GM19238 (cell line): ENCODE data around the gene HDAC1.
"Not testable (repeated sequence)": the region's sequence is repeated elsewhere in the genome, so short reads cannot be mapped to it uniquely, and the experiment has no call there.

Source experiments
- DNase-seq: peaks from one replicate; pipeline ENCODE4 v3.0.0; 2011; ENCODE audit warnings: low spot score; ENCODE audit not compliant: insufficient read length

The HDAC1 gene

DNA sequence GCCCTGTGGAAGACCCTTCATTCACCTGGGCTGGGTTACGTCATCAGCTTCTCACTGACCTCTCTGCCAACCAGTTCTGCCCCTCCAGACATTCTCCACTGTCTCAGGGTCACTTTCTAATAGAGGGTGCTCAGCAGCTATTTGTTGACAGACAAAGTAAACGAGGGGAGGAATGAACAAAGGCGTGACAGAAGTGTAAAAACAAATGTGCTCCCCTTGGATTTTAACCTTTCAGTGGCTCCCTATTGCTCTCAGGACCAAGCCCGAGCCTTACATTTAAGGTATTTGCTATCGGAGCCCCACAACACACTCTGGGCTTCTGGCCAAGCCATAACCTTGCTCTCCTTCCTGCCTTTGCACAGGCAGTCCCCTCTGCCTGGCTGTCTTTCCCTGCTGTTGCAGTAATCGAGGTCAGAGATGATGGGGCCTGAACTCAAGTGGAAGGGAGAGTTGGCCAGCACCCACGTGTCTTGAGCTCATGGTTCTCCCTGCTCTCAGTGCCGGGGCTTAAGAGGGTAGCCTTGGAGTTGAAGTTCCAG, 53.5 kb downstream of the HDAC1 start:
- no peak for DNase-seq

DNA sequence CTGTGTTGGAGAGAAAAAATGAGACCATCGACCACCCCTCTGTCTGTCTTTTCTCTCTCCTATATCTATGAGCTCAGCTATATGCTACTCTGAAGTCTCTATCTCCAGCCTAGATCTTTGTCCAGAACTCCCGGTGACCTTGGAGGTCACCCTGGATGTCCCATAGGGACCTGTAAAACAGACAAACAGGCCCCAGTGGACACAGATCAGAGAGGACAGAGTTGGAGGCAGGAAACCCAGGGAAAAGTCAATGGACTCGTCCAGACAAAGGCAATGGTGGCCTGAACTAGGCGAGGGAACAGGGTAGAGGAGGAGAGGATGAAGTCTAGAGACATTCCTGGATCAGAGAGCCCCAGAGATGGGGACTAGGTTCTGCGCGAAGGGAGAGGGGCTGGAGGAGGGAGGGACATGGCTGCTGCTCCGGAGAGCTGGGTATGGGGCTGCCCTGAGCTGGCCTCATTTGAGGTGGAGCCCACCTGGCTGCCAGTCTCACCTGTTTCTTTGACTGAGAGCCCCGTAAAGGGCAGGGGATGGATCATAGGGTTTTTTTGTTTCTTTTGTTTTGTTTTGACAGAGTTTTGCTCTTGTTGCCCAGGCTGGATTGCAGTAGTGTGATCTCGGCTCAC, 54.8 kb downstream of the HDAC1 start:
- no peak for DNase-seq

DNA sequence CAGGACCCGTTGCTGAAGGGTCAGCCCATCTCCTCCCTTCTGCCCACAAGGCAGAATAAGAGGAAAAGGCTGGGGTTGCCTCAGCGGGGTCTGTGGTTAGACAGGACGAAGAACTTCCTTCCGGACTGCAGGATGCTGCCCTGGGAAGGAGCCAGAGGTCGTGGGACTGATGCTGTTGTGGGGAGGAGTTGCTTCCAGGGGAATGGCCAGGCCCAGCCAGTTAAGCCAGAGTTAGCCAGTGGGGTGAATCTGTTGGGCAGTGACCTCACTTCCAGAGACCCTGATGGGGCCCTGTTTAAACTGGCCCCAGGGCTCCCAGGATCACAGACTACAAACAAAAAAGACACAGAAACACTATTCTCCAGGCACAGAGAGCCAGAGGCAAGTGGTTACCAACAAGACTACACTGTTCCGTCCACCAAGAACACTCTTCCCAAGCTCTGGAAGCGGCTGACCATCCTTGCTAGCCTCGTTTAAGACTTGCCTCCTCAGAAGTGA, 57.4 kb downstream of the HDAC1 start:
- DNase-seq = no peak

DNA sequence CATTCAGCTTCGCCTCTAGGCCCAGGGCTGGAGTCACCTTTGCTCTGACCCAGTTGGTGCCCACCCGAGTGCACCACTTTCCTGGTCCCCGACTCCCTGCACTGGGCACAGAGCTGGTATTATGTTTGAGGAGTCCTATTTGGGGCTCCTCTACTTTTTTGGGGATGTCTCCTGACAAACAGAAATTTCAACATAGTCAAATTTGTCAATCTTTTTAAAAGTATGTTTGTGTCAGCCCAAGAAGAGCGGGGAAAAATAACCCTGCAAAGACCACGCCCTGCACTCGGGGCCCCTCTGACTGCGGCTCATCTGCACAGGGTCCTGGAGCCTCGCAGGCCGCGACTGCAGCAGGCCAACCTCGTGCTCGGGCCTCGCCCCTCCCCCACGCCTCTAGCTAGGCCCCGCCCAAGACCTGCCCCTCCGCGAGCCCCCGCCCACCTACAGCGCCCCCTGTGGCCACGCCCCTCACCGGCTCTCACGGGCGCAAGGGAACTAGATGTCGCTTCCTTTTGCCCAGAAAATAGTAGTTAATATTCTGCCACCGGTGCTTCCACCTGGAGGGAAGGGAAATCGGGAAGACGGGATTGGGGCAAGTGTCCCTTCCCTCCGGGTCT, 59.0 kb downstream of the HDAC1 start:
- peak; percentile 74 for DNase-seq

DNA sequence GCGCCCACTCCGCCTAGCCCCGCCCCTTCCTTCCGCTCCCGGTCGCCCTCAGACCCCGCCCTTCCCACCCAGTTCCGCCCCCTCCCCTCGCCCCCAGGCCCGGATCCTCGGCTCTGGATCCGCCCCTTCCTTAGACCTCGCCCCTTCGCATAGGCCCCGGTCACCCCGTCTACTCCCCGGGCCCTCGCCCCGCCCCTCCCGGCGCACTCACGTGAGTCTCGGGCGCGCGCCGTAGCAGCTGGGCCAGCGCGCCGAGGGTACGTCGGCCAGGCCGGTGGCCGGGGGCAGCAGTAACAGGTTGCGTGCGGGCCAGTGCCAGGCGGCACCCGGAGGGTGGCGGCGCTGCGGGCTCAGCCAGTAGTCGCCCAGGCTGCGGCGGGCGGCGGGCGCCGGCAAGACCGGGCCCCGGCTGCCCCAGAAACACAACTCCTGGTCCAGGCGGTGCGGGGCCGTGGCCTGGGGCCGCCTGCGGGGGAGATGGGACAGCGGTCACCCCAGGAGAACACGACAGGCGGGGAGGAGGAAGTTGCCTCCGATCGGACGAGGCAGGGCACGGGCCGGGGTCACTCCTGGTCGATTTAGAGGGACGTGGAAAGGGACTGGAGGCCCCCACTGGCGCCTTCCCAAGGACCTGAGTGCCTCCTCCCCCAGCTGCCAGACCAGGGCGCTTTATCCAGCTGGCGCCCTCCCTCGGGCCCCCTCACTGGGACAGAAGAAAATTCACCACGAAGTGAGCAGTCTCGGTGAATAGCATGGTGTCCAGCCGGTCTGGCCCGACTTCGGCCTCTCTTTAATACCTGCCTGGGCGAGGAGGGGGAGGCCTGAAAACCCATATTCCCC, 59.7 kb downstream of the HDAC1 start:
- peak; percentile 96 for DNase-seq

DNA sequence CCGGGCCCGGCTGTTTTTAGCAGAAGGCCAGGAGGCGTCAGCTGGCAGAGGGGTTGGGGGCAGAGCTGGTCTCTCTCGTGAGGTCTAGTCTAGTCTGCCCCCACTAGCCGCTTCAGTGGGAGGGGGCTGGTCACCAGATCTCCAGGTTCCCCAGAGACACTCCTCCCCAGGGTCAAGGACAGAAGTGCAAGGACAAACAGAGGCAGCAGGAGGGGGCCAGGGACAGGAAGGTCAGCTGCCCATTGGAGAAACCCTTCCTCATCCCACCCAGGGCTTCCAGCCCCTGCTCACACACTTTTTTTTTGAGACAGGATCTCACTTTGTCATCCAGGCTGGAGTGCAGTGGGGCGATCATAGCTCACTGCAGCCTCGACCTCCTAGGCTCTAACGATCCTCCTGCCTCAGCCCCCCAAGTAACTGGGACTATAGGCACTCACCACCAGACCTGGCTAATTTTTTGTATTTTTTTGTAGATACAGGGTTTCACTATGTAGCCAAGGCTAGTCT, 60.4 kb downstream of the HDAC1 start:
- no peak for DNase-seq

DNA sequence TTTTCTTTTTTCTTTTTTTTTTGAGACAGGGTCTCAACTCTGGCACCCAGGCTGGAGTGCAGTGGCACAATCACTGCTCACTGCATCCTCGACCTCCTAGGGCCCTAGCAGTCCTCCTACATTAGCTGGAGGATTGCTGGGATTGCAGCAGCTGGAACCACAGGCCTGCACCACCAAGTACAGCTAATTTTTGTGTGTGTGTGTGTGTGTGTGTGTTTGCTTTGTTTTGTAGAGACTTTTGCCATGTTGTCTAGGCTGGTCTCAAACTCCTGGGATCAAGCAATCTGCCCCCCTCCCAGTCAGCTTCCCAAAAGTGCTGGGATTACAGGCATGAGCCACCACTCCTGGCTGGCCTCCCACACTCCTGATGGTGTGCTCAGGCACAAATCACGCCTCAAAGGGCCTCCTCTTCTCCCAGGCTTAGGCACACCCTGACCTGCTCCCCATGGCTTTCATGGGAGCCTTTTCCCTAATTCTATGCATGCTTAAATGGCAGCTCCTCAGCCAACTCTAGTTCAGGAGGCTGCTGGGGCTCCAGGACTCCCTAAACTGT, 61.0 kb downstream of the HDAC1 start:
- DNase-seq = no peak

DNA sequence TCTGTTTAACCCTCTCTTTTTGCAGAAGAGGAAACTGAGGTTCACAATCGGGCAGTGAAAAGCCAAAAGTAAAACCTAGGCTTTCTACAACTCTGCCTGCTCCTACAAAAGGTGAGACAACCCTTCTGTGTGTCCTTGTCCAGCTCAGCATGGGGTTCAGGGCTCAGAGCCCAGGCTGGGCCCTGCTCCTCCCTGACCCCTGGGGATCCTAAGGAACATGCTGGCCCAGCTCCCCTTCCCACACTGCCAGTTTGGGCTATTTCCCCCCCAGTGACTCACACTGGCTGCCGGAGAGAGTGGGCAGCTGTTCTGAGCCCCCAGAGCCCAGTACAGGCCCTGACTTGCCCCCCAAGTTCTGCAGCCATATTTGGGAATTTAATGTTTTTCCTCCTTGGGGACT, 61.5 kb downstream of the HDAC1 start:
- DNase-seq = no peak

DNA sequence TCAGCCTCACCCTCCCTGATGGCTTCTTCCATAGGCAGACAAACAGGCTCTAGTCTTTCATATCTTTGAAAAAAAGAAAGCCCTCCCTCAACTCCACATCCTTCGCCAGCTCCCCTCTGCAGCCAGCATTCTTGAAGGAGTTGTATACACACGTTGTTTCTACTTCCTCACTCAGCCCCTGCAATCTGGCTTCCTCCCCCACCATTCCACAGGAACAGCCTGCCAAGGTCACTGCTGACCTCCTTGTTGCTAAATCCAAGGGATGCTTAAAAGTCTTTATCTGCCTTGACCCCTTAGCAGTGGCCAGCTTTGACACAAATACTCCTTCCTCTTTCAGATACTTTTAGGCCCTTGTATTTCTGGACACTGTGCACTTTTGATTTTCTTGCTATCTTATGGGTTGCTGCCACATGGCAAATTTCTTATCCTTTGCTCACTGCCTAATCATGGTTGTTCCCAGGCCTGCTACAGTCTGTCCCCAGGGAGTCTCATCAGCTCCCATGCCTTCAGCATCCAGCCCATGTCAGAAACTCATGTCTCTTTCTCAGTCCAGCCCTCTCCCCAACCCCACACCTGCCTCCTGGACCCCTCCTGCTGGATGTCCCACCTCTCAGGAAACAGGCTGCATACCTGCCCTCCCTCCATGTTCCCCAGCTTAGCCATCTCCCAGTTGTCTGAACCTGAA, 62.1 kb downstream of the HDAC1 start:
- no peak for DNase-seq

DNA sequence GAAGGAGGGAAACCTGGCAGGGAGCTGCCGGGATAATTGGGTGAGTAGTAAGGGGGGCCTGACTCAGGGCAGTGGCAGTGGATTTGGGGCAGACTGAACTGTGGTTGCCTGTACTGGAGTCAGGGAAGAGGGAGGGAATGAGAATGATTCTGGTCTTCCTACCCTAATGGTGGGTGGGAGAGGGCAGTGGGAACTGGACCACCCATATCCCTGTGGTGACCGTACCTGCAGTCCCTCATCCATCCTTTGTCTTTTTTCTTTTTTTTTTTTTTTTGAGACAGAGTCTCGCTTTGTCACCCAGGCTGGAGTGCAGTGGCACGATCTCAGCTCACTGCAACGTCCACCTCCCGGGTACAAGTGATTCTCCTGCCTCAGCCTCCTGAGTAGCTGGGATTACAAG, 63.9 kb downstream of the HDAC1 start:
- DNase-seq = not testable (repeated sequence)

DNA sequence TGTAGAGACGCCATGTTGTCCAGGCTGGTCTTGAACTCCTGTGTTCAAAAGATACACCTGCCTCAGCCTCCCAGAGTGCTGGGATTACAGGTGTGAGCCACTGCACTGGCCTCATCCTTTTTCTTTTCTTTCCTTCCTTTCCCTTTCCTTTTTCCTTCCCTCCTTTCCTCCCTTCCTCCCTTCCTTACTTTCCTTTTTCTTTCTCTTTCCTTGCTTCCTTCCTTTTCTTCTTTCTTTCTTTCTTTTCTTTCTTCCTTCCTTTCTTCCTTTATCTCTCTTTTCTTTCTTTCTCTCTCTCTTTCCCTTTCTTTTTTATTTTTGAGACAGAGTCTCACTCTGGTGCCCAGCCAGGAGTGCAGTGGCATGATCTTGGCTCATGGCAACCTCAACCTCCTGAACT, 64.6 kb downstream of the HDAC1 start:
- no peak for DNase-seq

DNA sequence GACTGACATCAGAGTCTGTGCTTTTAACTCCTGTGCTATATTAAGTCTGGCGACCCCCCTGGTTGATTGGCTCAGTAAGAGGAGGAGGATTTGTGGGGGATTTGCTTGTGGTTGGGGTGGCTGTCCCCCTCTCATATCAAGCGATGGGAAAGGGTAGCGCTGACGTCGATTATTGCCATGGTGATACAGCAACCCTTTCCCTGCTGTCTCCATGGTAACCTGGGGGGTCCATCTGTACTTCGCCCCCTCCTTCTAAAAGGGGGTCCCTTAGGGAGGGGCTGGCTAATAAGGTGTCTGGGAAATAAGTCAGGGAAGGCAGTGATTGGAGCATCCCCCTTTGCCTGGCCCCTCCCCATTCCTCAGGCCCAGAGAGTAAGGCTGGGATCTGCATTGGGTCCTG, 65.7 kb downstream of the HDAC1 start:
- DNase-seq = no peak

DNA sequence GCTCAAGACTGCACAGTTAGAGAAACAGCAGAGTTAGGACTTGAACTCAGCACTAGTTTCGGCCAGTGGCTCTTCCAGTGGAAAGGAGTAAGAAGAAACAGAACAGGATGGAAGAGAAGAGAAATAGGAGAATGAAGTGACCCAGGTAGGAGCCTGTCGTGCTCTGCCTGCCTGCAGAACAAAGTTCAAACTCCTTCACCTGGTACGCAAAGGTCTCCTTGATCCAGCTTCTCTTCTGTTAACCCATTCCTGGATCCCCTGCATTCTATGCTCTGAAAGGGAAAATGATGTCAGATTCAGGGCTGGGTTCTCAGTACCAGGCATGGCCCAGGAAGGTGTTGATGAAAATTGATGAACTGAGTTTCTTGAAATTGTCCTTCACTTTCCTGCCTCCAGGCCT, 66.6 kb downstream of the HDAC1 start:
- no peak for DNase-seq

DNA sequence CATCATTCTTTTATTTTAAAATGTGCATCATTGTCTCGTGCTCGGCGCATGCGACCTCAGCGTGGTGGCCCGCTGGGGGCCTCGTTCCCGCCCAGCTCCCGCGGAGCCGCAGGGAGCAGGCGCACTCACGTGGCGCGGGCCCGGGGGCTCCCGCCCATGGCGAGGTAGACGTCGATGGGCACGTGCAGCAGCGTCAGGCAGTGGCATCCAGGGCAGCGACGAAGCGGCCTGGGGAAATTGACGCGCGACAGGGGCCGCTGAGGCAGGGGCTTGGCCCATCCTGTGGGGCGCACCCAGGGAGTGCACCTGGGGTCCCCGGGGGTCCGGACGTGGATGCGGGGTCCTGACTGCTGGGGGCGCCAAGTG, 69.4 kb downstream of the HDAC1 start:
- no peak for DNase-seq

DNA sequence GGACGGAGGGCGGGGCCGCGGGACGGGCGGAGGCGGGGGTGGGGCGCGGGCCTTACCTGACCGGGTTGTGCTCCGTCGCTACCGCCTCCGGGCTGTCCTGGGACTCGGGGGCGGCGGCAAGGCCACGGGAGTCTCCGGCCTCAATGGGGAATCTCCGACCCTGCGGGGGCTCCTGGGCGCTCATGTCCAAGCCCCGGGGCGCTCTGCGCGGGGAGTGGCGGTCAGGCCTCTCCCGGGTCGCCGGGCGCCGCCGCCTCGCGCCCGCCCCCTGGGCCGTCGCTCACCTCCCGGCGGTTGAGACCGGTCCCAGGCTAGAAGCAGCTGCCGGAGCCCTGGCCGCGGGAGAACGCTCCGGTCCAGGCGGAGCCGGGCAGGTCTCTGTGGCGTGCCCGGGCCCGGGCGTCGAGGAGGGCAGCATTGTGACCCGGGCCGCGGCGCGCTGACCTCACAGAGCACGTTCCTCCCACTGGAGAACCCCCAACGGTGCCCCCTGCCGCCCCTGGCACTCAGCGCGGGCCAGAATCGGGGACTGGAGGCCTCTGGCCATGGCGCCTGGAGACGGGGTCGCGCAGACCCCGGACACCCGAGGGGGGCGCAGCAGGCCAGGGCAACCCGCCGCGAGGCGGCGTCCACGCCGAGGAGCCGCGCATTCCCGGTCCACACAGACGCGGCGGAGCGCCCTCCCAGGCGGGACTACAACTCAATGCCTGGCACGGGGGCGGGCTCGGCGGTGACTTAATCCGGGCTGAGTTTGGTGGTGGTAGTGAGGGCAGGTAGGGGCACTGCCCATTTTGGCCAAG, 70.0 kb downstream of the HDAC1 start:
- DNase-seq = no peak

DNA sequence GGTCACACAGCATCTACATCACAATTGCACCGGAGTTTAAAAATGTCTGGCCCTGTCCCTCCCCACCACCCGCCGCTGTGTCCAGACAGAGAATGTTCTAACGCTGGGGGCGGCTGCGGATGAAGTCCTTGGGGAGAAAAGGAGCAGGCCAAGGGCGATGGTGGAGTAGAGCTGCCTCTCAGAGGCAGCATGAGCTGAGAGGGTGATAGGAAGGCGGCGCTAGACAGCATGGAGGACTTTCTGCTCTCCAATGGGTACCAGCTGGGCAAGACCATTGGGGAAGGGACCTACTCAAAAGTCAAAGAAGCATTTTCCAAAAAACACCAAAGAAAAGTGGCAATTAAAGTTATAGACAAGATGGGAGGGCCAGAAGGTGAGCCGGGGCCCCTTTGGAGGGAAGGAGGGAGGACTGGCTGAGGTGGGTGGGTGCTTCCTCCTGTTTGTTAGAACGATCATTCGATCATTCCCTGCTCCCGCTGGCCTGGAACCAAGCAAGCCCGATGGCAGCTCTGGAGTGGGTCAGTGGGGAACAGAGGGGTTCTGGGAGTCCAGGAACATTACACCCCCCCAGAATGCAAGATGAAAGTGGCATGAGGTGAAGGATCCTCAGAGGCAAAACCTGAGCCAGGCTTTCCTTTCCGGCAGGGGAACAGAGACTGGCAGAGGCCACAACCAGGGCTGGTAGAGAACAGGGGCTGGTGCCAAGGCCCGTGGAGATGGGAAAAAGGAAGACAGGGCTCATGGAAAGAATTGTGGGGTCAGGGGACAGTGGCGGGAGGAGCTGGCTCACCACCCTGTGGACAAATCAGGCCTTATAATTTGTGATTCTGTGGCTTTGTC, 70.8 kb downstream of the HDAC1 start, which contains the start of the genes FAM229A and TSSK3:
TSS of gene FAM229A (minus strand) at position 12 of the 840 bp plus-strand sequence. CDS start 394 bp downstream, outside the sequence.
TSS of gene TSSK3 (plus strand) at position 66 of the 840 bp plus-strand sequence. CDS start at position 229, 163 bp downstream.
- DNase-seq = no peak

DNA sequence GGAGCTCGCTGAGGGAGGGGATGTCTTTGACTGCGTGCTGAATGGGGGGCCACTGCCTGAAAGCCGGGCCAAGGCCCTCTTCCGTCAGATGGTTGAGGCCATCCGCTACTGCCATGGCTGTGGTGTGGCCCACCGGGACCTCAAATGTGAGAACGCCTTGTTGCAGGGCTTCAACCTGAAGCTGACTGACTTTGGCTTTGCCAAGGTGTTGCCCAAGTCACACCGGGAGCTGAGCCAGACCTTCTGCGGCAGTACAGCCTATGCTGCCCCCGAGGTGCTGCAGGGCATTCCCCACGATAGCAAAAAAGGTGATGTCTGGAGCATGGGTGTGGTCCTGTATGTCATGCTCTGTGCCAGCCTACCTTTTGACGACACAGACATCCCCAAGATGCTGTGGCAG, 71.8 kb downstream of the HDAC1 start:
- DNase-seq = no peak

DNA sequence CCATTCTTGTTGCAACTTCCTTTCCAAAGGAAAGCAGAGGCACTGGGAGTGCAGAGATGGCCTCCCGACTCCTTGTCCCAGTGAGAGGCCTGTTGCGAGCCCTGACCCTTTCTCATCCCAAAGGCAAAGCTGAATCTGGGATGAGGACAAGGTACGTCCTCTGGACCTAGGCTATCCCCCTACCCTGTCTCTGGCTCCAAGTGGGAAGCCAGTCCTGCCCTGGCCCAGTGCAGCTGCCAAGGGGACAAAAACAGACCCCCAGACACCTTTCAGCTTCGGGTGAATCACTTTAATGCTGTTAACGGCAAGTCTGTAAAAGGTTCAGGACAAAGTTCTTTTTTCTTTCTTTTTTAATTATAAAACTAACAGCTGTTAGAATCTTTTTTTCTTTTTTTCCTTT, 73.0 kb downstream of the HDAC1 start:
- DNase-seq = no peak

DNA sequence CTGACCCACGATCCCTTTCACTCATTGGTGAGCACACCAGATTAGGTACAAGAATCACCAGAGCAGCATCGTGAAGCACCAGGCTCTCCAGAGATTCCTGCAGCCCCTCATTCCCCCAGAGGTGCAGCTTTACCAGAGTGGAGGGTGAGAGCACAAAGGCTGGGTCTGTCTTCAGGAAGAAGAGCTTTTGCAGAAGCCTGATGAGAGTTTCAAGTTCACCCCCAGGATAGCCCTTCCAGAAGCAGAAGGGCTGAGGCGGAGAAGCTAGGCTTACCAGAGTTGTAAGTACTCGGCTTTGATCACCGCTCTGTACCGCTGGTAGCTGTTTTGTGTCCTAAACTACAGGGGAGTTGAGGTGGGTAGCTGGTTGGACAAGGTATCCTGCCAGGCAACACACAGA, 73.6 kb downstream of the HDAC1 start:
- DNase-seq = no peak
